HepG2 (cell line): Measurements from ENCODE around the gene NOL4L. TPM values are rescaled to one million over a fixed set of nuclear protein-coding genes. Genes with fewer than 3 reads are reported as not detected.

Source experiments
- ARNT ChIP-seq: fragments of 450-650 bp; IDR thresholded peaks from 2 replicates; pipeline ENCODE4 v1.6.1; 2017
- ATF1 ChIP-seq: IDR thresholded peaks from 2 replicates; pipeline ENCODE4 v1.6.1; 2016; ENCODE audit warnings: mild to moderate bottlenecking, control low read depth
- CBX1 ChIP-seq: IDR thresholded peaks from one replicate; pipeline ENCODE4 v1.6.1; 2016; ENCODE audit warnings: antibody characterized with exemption, low read depth
- CSRNP2 ChIP-seq: sonication (generic); formaldehyde crosslinking; conservative IDR thresholded peaks from 2 replicates; pipeline ENCODE4 v1.8.0; 2022; ENCODE audit warnings: low read depth, missing genetic modification reagents
- ELF1 ChIP-seq: sonication (generic); formaldehyde crosslinking; IDR thresholded peaks from 2 replicates; pipeline ENCODE4 v1.4.0; 2020; ENCODE audit warnings: missing genetic modification reagents
- GZF1 ChIP-seq: sonication (generic); formaldehyde crosslinking; IDR thresholded peaks from 2 replicates; pipeline ENCODE4 v1.5.1; 2020; ENCODE audit warnings: mild to moderate bottlenecking, missing genetic modification reagents
- HDAC2 ChIP-seq: sonication (generic); formaldehyde crosslinking; IDR thresholded peaks from 2 replicates; pipeline ENCODE4 v1.4.0; 2020; ENCODE audit warnings: missing genetic modification reagents
- HMG20A ChIP-seq: IDR thresholded peaks from 2 replicates; pipeline ENCODE4 v1.6.1; 2016; ENCODE audit warnings: borderline replicate concordance
- HNF4G ChIP-seq, 2 experiments: sonication (generic) in 1 of 2; formaldehyde crosslinking in 1 of 2; IDR thresholded peaks; 2 replicates each; pipeline versions ENCODE4 v1.4.0 to v1.6.1; 2011 to 2020; ENCODE audit warnings: borderline replicate concordance in 2 of 2, low read depth in 2 of 2, mild to moderate bottlenecking in 2 of 2, low read length in 1 of 2, missing genetic modification reagents in 1 of 2, moderate library complexity in 1 of 2
- JDP2 ChIP-seq: sonication (generic); formaldehyde crosslinking; IDR thresholded peaks from 2 replicates; pipeline ENCODE4 v1.8.1; 2022; ENCODE audit warnings: missing genetic modification reagents, borderline replicate concordance
- KLF6 ChIP-seq: IDR thresholded peaks from 2 replicates; pipeline ENCODE4 v1.8.0; 2016; ENCODE audit warnings: missing biosample characterization, missing genetic modification reagents
- MIXL1 ChIP-seq: IDR thresholded peaks from 2 replicates; pipeline ENCODE4 v1.6.1; 2016
- NR2F2 ChIP-seq: IDR thresholded peaks from 2 replicates; pipeline ENCODE4 v1.6.1; 2012; ENCODE audit warnings: low read depth, inconsistent platforms, borderline replicate concordance
- PCBP1 ChIP-seq: fragments of 200-400 bp; formaldehyde crosslinking; IDR thresholded peaks from 2 replicates; pipeline ENCODE4 v1.6.1; 2017; ENCODE audit warnings: mild to moderate bottlenecking, low read depth, low read length, borderline replicate concordance
- RARA ChIP-seq: IDR thresholded peaks from 2 replicates; pipeline ENCODE4 v1.6.1; 2016; ENCODE audit warnings: missing genetic modification reagents, missing compliant biosample characterization
- RFX1 ChIP-seq: fragments of 450-650 bp; IDR thresholded peaks from 2 replicates; pipeline ENCODE4 v1.6.1; 2017
- SP4 ChIP-seq: sonication (generic); formaldehyde crosslinking; IDR thresholded peaks from 2 replicates; pipeline ENCODE4 v1.8.1; 2023; ENCODE audit warnings: mild to moderate bottlenecking, missing genetic modification reagents
- TCF7L2 ChIP-seq: IDR thresholded peaks from 2 replicates; pipeline ENCODE4 v1.6.1; 2011; ENCODE audit warnings: mild to moderate bottlenecking, low read depth, low read length, moderate library complexity
- TEAD3 ChIP-seq: optimal IDR thresholded peaks from 2 replicates; pipeline ENCODE3; 2016; ENCODE audit warnings: borderline replicate concordance
- U2AF1 ChIP-seq: fragments of 200-400 bp; formaldehyde crosslinking; optimal IDR thresholded peaks from 2 replicates; pipeline ENCODE3; 2017; ENCODE audit warnings: mild to moderate bottlenecking, low read depth, low read length
- ZKSCAN8 ChIP-seq: IDR thresholded peaks from 2 replicates; pipeline ENCODE4 v1.6.1; 2016; ENCODE audit warnings: borderline replicate concordance, missing genetic modification reagents, missing compliant biosample characterization
- ZNF225 ChIP-seq: sonication (generic); formaldehyde crosslinking; IDR thresholded peaks from 2 replicates; pipeline ENCODE4 v1.4.0; 2020; ENCODE audit warnings: mild to moderate bottlenecking, missing genetic modification reagents
- ZNF773 ChIP-seq: sonication (generic); formaldehyde crosslinking; IDR thresholded peaks from 2 replicates; pipeline ENCODE4 v1.4.0; 2020; ENCODE audit warnings: missing genetic modification reagents, borderline replicate concordance
- ZNF800 ChIP-seq: sonication (generic); formaldehyde crosslinking; IDR thresholded peaks from 2 replicates; pipeline ENCODE4 v1.4.0; 2020; ENCODE audit warnings: missing genetic modification reagents
- polyA plus RNA-seq, 8 experiments: library from polyadenylated mRNA; depleted of rRNA in 3 of 8; stranded (reverse) in 7 of 8; unstranded in 1 of 8; fragments of >200 nt; fragmentation: Illumina TruSeq in 4 of 8; extraction: Trizol in 4 of 8; gene quantifications; 2 replicates each; pipeline versions ENCODE4 v1.2.1 to v1.2.3, GENCODE V29; 2011 to 2016; ENCODE audit warnings: low read depth in 4 of 8, missing spikeins in 1 of 8, mixed read lengths in 1 of 8; ENCODE audit not compliant: insufficient read depth in 1 of 8
- total RNA-seq, 5 experiments: library from RNA; depleted of rRNA; stranded (reverse); fragments of >200 nt; fragmentation: Illumina TruSeq; extraction: Trizol; gene quantifications; 2 replicates each; pipeline ENCODE4 v1.2.3, GENCODE V29; 2016; ENCODE audit warnings: low read depth in 1 of 5
- TF ChIP-seq, protein P1 (sequence below): sonication (generic); formaldehyde crosslinking; IDR thresholded peaks from 2 replicates; pipeline ENCODE4 v1.8.0; 2023; ENCODE audit warnings: mild to moderate bottlenecking, missing genetic modification reagents
- TF ChIP-seq, protein P2 (sequence below): sonication (generic); formaldehyde crosslinking; IDR thresholded peaks from 2 replicates; pipeline ENCODE4 v1.9.0; 2021; ENCODE audit warnings: missing genetic modification reagents, borderline replicate concordance

Gene NOL4L
- total and polyA plus RNA-seq, 2 of the 13 experiments (the other 11 are each of a cell fraction or from before 2014, with no cell fraction given), result 16.6 to 35.4 TPM

- TF ChIP-seq SP4 (CRISPR knock-in tag) (no peak), ZNF773 (no peak), GZF1 (CRISPR knock-in tag) (no peak), NR2F2 (no peak), ATF1 (CRISPR knock-in tag) (no peak), TCF7L2 (no peak), ZKSCAN8 (CRISPR knock-in tag) (peak; percentile 49; the same call in 1 of the 2 replicates), HDAC2 (peak; percentile 76), JDP2 (CRISPR knock-in tag) (no peak), CBX1 (no peak), U2AF1 (peak; percentile 78), ARNT (no peak), CSRNP2 (CRISPR knock-in tag) (no peak), MIXL1 (CRISPR knock-in tag) (peak; percentile 71; the same call in 1 of the 2 replicates), PCBP1 (peak; percentile 89), ELF1 (CRISPR knock-in tag) (peak; percentile 75), KLF6 (no peak), HNF4G (IDR thresholded peaks at IDR 0.05; ENCODE audit: borderline replicate concordance, low read depth, low read length) (no peak), HNF4G (CRISPR knock-in tag; IDR thresholded peaks at IDR 0.05; ENCODE audit: borderline replicate concordance, low read depth) (0 out of 2 replicates have a peak, but pooled peaks have one; percentile 14), ZNF225 (peak; percentile 95), ZNF800 (CRISPR knock-in tag) (peak; percentile 72; the same call in 1 of the 2 replicates), RARA (CRISPR knock-in tag) (no peak; the same call in 1 of the 2 replicates), TEAD3 (CRISPR knock-in tag) (no peak), RFX1 (no peak), HMG20A (no peak)
- TF ChIP-seq, protein P1, sequence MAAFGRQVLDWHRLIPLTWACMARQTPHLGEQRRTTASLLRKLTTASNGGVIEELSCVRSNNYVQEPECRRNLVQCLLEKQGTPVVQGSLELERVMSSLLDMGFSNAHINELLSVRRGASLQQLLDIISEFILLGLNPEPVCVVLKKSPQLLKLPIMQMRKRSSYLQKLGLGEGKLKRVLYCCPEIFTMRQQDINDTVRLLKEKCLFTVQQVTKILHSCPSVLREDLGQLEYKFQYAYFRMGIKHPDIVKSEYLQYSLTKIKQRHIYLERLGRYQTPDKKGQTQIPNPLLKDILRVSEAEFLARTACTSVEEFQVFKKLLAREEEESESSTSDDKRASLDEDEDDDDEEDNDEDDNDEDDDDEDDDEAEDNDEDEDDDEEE (CRISPR knock-in tag), result no peak
- TF ChIP-seq, protein P2, sequence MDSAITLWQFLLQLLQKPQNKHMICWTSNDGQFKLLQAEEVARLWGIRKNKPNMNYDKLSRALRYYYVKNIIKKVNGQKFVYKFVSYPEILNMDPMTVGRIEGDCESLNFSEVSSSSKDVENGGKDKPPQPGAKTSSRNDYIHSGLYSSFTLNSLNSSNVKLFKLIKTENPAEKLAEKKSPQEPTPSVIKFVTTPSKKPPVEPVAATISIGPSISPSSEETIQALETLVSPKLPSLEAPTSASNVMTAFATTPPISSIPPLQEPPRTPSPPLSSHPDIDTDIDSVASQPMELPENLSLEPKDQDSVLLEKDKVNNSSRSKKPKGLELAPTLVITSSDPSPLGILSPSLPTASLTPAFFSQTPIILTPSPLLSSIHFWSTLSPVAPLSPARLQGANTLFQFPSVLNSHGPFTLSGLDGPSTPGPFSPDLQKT (CRISPR knock-in tag), result no peak
Measured at GRCh38 chr20:32482442-32483261, 102.5 kb downstream of the NOL4L start (continued).
